GM12878 (cell line): ENCODE results near the gene PTMA. TPM values are rescaled to one million over a fixed set of nuclear protein-coding genes. Genes with fewer than 3 reads are reported as not detected.

Source experiments
- ATAC-seq: fragments of 200-7000 bp; cut with Tn5 transposase; 3 replicates; pipeline ENCODE4 v1.9.1; 2020; ENCODE audit warnings: mild to moderate bottlenecking, moderate library complexity
- BruUV-seq: library from RNA; stranded (reverse); fragments of 400-500 nt; replicated peaks from 2 replicates; lab custom pipeline; 2021; lab: Mats Ljungman, UMichigan
- CTCF ChIA-PET: fragments of 300-600 bp; sonication (Branson Sonifier 250); formaldehyde crosslinking; extraction: SDS; loops from one replicate; lab custom pipeline; 2021; ENCODE audit warnings: inconsistent platforms; lab: Yijun Ruan, JAX
- POLR2A ChIA-PET: fragments of 350-600 bp; formaldehyde crosslinking; extraction: SDS; loops from one replicate; lab custom pipeline; 2021; ENCODE audit warnings: inconsistent platforms; lab: Charles Lee
- RAD21 ChIA-PET: fragments of 300-600 bp; sonication (Branson Sonifier 250); formaldehyde crosslinking; loops from one replicate; lab custom pipeline; 2023; ENCODE audit warnings: antibody characterized with exemption; ENCODE audit not compliant: unreplicated experiment; lab: Charles Lee
- SMC1A ChIA-PET: fragments of 300-600 bp; sonication (Branson Sonifier 250); formaldehyde crosslinking; loops from one replicate; lab custom pipeline; 2023; ENCODE audit not compliant: unreplicated experiment, uncharacterized antibody; lab: Charles Lee
- DNase-seq: peaks from one replicate; pipeline ENCODE4 v3.0.0-alpha.2; 2011; ENCODE audit warnings: low read depth, low spot score
- FAIRE-seq: peaks from 3 replicates; lab custom pipeline; 2011; peaks lifted over from hg19 to GRCh38; lab: Jason Lieb, UNC
- H2AFZ ChIP-seq: 2 replicates; pipeline ENCODE4 v1.6.0; 2011; ENCODE audit warnings: low read depth, low read length, control low read depth; ENCODE audit not compliant: control insufficient read depth
- H3K27ac ChIP-seq: 2 replicates; pipeline ENCODE4 v1.5.1; 2011; ENCODE audit warnings: control low read depth; ENCODE audit not compliant: control insufficient read depth, insufficient read depth
- H3K27me3 ChIP-seq, 2 experiments: replicated peaks in 1 of 2; 2 replicates each; pipeline versions ENCODE4 v1.6.0 to v1.6.1; 2011; ENCODE audit warnings: low read length in 1 of 2; ENCODE audit not compliant: control insufficient read depth in 2 of 2, insufficient read depth in 2 of 2
- H3K36me3 ChIP-seq, 2 experiments: 2 replicates each; pipeline ENCODE4 v1.5.1; 2011; ENCODE audit warnings: low read length in 1 of 2; ENCODE audit not compliant: control insufficient read depth in 2 of 2, insufficient read depth in 2 of 2
- H3K4me1 ChIP-seq: 2 replicates; pipeline ENCODE4 v1.6.1; 2011; ENCODE audit warnings: mild to moderate bottlenecking, low read length, moderate library complexity, mixed read lengths; ENCODE audit not compliant: control insufficient read depth, insufficient read depth
- H3K4me2 ChIP-seq: 2 replicates; pipeline ENCODE4 v1.6.0; 2011; ENCODE audit warnings: control low read depth; ENCODE audit not compliant: control insufficient read depth, insufficient read depth
- H3K4me3 ChIP-seq: fragments of 200-600 bp; sonication (generic); 2 replicates; pipeline ENCODE4 v1.5.1; 2016
- H3K79me2 ChIP-seq: 2 replicates; pipeline ENCODE4 v1.6.0; 2011; ENCODE audit warnings: low read length; ENCODE audit not compliant: control insufficient read depth, insufficient read depth
- H3K9ac ChIP-seq: 2 replicates; pipeline ENCODE4 v1.8.0; 2011; ENCODE audit warnings: low read length, control low read depth, mixed read lengths; ENCODE audit not compliant: control insufficient read depth, insufficient read depth
- H3K9me3 ChIP-seq: replicated peaks from 3 replicates; pipeline ENCODE4 v1.5.1; 2011; ENCODE audit warnings: mild to moderate bottlenecking, low read length; ENCODE audit not compliant: control insufficient read depth, insufficient read depth
- H4K20me1 ChIP-seq: 2 replicates; pipeline ENCODE4 v1.6.0; 2011; ENCODE audit not compliant: control insufficient read depth, insufficient read depth
- ATF2 ChIP-seq: IDR thresholded peaks from 2 replicates; pipeline ENCODE4 v1.6.1; 2012; ENCODE audit warnings: low read length, inconsistent platforms
- CEBPB ChIP-seq, 2 experiments: fragments of 150-350 bp in 1 of 2; IDR thresholded peaks; 2 replicates each; pipeline ENCODE4 v1.6.1; 2012 to 2014; ENCODE audit warnings: low read depth in 2 of 2, low read length in 2 of 2, borderline replicate concordance in 1 of 2, inconsistent platforms in 1 of 2
- CUX1 ChIP-seq: IDR thresholded peaks from 2 replicates; pipeline ENCODE4 v1.6.1; 2012; ENCODE audit warnings: improper control_type of control experiment, low read depth, low read length; ENCODE audit not compliant: insufficient replicate concordance
- DPF2 ChIP-seq: fragments of 450-650 bp; IDR thresholded peaks from 2 replicates; pipeline ENCODE4 v1.6.1; 2017; ENCODE audit warnings: mild to moderate bottlenecking
- E4F1 ChIP-seq: fragments of 450-650 bp; IDR thresholded peaks from 2 replicates; pipeline ENCODE4 v1.6.1; 2018; ENCODE audit warnings: borderline replicate concordance, mild to moderate bottlenecking; ENCODE audit not compliant: partially characterized antibody
- ESRRA ChIP-seq: IDR thresholded peaks from 2 replicates; pipeline ENCODE4 v1.6.1; 2012; ENCODE audit warnings: mild to moderate bottlenecking, low read length, improper control_type of control experiment
- GATAD2B ChIP-seq: fragments of 450-650 bp; conservative IDR thresholded peaks from 2 replicates; pipeline ENCODE4 v1.6.1; 2017; ENCODE audit warnings: low read depth, mild to moderate bottlenecking, moderate library complexity
- NR2C1 ChIP-seq: fragments of 450-650 bp; IDR thresholded peaks from 2 replicates; pipeline ENCODE4 v1.6.1; 2017; ENCODE audit warnings: antibody characterized with exemption, mild to moderate bottlenecking, moderate library complexity
- PBX3 ChIP-seq: IDR thresholded peaks from 2 replicates; pipeline ENCODE4 v1.6.1; 2011; ENCODE audit warnings: mild to moderate bottlenecking, low read depth, low read length, moderate library complexity; ENCODE audit not compliant: insufficient replicate concordance
- SPI1 ChIP-seq: IDR thresholded peaks from 2 replicates; pipeline ENCODE4 v1.6.1; 2011; ENCODE audit warnings: low read depth, mild to moderate bottlenecking, low read length, moderate library complexity, borderline replicate concordance; ENCODE audit not compliant: insufficient read depth
- WGBS: methylation state at CpG from one replicate; pipeline ENCODE4 v1.1.6; 2016; ENCODE audit warnings: low lambda C conversion rate; ENCODE audit not compliant: insufficient replicate concordance, insufficient coverage; ENCODE audit errors: missing lambda C conversion rate; 5-methylcytosine and 5-hydroxymethylcytosine counted together
- in situ Hi-C: fragments of 300-500 bp; cut with MboI; formaldehyde crosslinking; loops from 9 replicates; pipeline ENCODE4 v1.14.3; 2018; ENCODE audit warnings: mixed read lengths
- intact Hi-C: fragments of 100-400 bp; cut with micrococcal nuclease; formaldehyde crosslinking; loops from one replicate; pipeline ENCODE4 v1.14.2; 2022; ENCODE audit not compliant: unreplicated experiment
- polyA plus RNA-seq, 11 experiments: library from polyadenylated mRNA; depleted of rRNA in 4 of 11; unstranded in 6 of 11; stranded (reverse) in 5 of 11; fragments of >200 nt; fragmentation: Nextera tagmentation in 4 of 11; fragmentation: Illumina TruSeq in 1 of 11; extraction: Ambion mirVana in 4 of 11; extraction: Trizol in 1 of 11; gene quantifications; 1 replicate in 1 of 11; 2 replicates in 10 of 11; pipeline versions ENCODE4 v1.2.1 to v1.2.3, GENCODE V29; 2011 to 2016; ENCODE audit warnings: inconsistent platforms in 2 of 11, missing spikeins in 2 of 11, low read depth in 1 of 11
- total RNA-seq, 4 experiments: library from RNA; depleted of rRNA in 3 of 4; stranded (reverse); fragments of >200 nt in 3 of 4; fragmentation: Illumina TruSeq in 1 of 4; extraction: Trizol in 1 of 4; gene quantifications; 2 replicates each; pipeline versions ENCODE4 v1.2.1 to v1.2.3, GENCODE V29; 2013 to 2021

PTMA gene
- total and polyA plus RNA-seq, 10 of the 15 experiments (the other 5 are each of a cell fraction or from before 2014, with no cell fraction given): 1,144 to 5,018 (median 3,464) TPM

- no peak for TF ChIP-seq CEBPB (IDR thresholded peaks at IDR 0.05; ENCODE audit: borderline replicate concordance in 1 of 2, low read depth in 2 of 2, low read length in 2 of 2)
Observed at GRCh38 chr2:231737761-231738160, 29.4 kb downstream of the PTMA start (continued).

- Histone ChIP-seq H3K4me1 (no peaks in the 10 kb centered on the region), H3K4me3 (no peak overlapping the region), H3K4me2 (no peak overlapping the region), H3K27me3 (no peaks in the 10 kb centered on the region), H3K36me3 (no peaks in the 10 kb centered on the region), H3K9ac (no peak overlapping the region), H3K27ac (no peak overlapping the region), H4K20me1 (no peaks in the 10 kb centered on the region), H3K79me2 (no peaks in the 10 kb centered on the region), H3K9me3 (no peaks in the 10 kb centered on the region), H2AFZ (no peak overlapping the region)
- ATAC-seq: no peak
- ChIA-PET RAD21 (no interaction called here), SMC1A (interaction anchor here (0.8 to 1.2 kb wide), 4 partner anchors 10 to 957 kb away, joined by 3 to 6 read pairs (median 3); no protein-coding TSS in a partner anchor), CTCF (interaction anchor here (0.5 to 1.0 kb wide), 4 partner anchors 10 to 379 kb away, joined by 3 read pairs; no protein-coding TSS in a partner anchor), POLR2A (interaction anchor here (0.6 kb wide), 1 partner anchor 11 kb away, joined by 4 read pairs; no protein-coding TSS in a partner anchor)
- no peak for FAIRE-seq
- no peak for DNase-seq
- no TSS peak for BruUV-seq
- WGBS: 77% methylated on average over 8 of the region's 9 CpGs
- in situ Hi-C loops: no loop called here
- intact Hi-C loops: no loop called here
- TF ChIP-seq PBX3: no peak
- TF ChIP-seq ATF2: no peak
- TF ChIP-seq CUX1: no peak
- no peak for TF ChIP-seq DPF2
- no peak for TF ChIP-seq E4F1
- TF ChIP-seq GATAD2B: no peak
- TF ChIP-seq NR2C1: no peak
- TF ChIP-seq ESRRA: no peak
- no peak for TF ChIP-seq SPI1
Observed at GRCh38 chr2:231743376-231744116, 35.2 kb downstream of the PTMA start.
